Ramos (cell line): ENCODE data around the gene ANXA5.
"Not testable (repeated sequence)": the region's sequence is repeated elsewhere in the genome, so short reads cannot be mapped to it uniquely, and the experiment has no call there.

Experiments
- in situ Hi-C: fragments of 300-500 bp; cut with MboI; formaldehyde crosslinking; loops from one replicate; pipeline ENCODE4 v1.14.3; 2022; ENCODE audit warnings: low sequenced_read_pairs; ENCODE audit not compliant: unreplicated experiment

ANXA5 gene

DNA sequence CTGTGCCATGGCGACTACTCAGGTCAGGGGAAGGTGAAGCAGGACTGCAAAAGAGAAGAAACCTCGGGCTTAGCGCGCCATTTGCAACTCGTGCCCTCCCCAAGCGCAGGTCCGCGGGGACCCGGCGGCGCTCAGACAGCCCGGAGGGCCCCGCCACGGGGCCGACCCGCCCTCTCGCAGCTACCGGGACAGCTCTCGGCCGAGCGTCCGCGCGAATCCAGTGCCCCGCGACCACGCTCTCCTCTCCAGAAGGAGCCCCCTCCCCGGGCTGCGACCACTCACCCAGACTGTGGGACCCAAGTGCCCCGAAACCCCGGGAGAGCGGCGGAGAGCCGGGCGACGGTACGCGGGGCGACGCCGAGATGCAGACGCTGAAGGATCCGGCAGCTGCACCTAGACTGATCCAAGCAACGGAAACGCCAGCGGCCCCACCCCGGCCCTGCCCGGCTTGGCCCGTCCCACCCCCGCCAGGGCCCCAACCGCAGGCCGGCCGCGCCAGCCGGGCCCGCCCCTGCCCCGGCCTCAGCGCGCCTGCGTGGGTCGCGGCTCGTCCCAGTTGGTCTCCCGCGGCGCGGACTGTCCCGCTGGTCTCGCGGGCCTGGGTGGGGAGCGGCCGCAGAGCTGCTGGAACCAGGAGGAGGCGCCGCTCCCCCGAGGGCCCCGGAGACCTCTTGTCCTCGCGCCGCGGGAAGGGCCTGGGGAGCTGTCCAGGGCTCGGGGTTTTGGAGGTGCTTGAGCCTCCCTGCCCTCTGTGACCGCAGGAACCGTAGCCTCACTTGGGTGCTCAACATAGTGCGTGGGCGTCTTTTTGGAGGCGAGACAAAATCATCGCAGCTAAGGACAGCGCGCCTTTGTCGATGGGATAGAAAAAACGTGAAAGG lies at the start of gene ANXA5:
Gene ANXA5 (minus strand): TSS at position 400 of the 881 bp plus-strand sequence. CDS start 391 bp downstream, at position 9.
- in situ Hi-C loops = no loop called here

DNA sequence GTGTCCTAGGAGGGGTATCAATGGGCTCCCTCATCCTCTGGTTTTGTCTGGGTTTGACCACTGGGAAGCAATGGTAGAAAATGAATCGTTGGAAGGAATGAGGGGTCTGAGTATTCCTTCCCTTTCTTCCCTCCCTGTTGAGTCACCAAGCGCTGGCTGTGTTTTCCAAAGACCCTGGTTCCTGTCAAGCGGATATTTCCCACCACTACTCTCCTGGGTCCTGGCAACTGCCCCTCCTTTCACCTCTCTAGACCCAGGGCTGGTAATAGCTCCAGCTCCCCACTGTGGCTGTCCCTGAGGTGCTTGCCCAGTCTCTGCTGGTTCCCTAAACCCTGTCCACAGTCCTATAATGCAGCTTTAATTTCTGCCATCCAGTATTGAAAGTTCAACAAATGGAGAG lies 46.0 kb upstream of the ANXA5 start:
- in situ Hi-C loops = no loop called here

GRCh38 chr4:121741751-121742150 lies 45.0 kb upstream of the ANXA5 start:
- in situ Hi-C loops = no loop called here

- in situ Hi-C loops = no loop called here
Observed at GRCh38 chr4:121740796-121741409, 44.1 kb upstream of the ANXA5 start.

DNA sequence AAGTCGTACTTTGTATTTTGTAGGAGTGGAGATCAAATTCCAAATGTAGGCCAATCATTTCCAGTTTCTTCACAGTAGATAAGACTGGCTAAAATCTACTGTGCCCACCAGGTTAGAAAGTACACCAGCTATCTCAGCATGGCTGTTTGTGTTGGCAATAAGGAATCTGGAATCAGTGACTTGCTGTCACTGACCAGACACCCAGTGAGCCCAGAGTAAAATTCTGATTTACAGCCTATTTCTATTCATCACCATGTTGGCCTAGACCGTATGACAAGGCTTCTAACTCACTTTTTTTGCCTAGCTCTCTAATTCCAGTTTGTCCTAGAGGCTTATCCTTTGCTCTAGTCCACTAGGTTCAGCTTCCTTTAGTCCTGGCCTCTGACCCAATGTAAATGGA lies 42.8 kb upstream of the ANXA5 start:
- in situ Hi-C loops = no loop called here

GRCh38 chr4:121738780-121739535 lies 42.2 kb upstream of the ANXA5 start:
- in situ Hi-C loops = no loop called here

- in situ Hi-C loops = no loop called here
Observed at GRCh38 chr4:121737846-121738554, 41.2 kb upstream of the ANXA5 start.

GRCh38 chr4:121736735-121737351 lies 40.1 kb upstream of the ANXA5 start:
- in situ Hi-C loops = no loop called here

DNA sequence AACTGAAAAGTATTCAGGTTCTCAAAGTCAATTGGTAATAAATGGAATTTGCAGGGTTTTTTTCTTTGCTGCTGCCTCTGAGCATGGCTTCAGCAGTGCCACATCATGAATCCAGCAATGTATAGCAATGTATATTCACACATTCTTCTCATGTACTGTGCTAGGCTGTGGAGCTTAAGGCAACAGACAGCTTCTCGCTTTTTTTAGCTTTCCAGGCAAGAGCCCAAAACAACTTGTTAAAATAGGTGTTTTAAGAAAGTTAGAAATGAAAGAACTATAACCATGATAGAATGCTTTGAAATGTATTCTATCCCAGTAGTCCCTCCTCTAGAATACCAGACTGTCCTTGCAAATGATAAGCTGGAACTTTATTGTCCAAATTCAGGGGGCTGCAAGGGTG lies 37.8 kb upstream of the ANXA5 start:
- in situ Hi-C loops = no loop called here

- in situ Hi-C loops = no loop called here
Observed at GRCh38 chr4:121733942-121734341, 37.2 kb upstream of the ANXA5 start.

- in situ Hi-C loops = not testable (repeated sequence)
Observed at GRCh38 chr4:121729753-121730152, 33.0 kb upstream of the ANXA5 start.

GRCh38 chr4:121728798-121729226 lies 32.0 kb upstream of the ANXA5 start:
- in situ Hi-C loops = no loop called here

DNA sequence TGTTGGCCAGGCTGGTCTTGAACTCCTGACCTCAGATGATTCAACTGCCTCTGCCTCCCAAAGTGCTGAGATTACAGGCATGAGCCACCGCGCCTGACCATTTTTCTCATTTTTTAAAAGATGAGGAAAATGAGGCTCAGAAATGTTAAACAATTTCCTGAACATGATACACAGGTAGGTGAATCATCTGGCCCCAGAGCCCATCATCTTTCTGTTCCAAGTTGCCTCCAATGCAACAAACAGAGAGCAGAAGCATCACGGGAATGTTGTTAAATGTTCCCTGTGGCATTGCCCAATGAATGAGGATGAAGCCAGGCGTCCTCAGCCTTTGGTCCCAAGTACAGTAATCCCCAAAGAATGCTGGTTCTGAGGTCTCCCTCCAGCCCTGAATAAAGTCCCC lies 31.3 kb upstream of the ANXA5 start:
- in situ Hi-C loops = no loop called here

GRCh38 chr4:121726642-121727268 lies 30.0 kb upstream of the ANXA5 start:
- in situ Hi-C loops = no loop called here

- in situ Hi-C loops = no loop called here
Observed at GRCh38 chr4:121724671-121725070, 27.9 kb upstream of the ANXA5 start.

- in situ Hi-C loops = no loop called here
Observed at GRCh38 chr4:121721700-121722099, 24.9 kb upstream of the ANXA5 start.

DNA sequence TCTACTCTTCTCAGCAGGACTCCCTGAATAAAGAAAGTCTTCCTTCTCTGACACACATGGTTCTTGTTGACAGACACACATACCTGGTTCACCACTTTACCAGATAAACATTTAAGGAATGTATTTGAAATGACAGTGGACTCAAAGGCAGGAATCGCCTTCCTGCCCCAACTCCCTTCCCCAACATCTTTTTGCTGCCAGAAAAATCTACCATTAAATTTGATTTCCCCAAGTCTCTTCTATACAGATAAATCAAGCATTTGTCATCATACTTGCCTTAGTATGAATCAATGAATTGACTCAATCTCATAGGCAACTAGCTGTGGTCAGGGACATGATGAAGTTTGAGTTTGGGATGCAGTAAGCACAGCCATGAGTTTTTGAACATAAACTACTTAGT lies 23.3 kb upstream of the ANXA5 start:
- in situ Hi-C loops = no loop called here

GRCh38 chr4:121717680-121718237 lies 21.0 kb upstream of the ANXA5 start:
- in situ Hi-C loops = no loop called here

DNA sequence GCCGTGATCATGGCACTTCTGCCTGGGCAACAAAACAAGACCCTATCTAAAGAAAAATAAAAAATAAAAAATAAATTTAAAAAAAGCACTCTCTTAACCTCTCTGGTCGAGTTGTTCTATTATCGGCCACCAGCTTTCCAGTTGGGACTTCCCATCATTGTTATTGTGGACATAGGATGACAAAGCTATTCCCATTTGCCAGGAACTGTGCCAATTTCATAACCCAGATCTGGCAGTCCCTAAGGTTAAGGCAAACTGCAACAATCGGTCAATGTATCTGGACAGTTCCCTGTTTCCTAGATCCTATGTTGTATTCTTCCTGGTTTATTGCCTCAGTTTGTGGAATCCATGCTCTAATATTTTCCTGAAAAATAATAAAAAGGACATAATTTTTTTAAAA lies 17.8 kb upstream of the ANXA5 start:
- in situ Hi-C loops = no loop called here
